ENCODE data around the gene C1GALT1. TPM values are rescaled to one million over a fixed set of nuclear protein-coding genes. Genes with fewer than 3 reads are reported as not detected.

C1GALT1 gene
- total RNA-seq, 1 experiment from 2014 or later: 54.5 TPM

DNA sequence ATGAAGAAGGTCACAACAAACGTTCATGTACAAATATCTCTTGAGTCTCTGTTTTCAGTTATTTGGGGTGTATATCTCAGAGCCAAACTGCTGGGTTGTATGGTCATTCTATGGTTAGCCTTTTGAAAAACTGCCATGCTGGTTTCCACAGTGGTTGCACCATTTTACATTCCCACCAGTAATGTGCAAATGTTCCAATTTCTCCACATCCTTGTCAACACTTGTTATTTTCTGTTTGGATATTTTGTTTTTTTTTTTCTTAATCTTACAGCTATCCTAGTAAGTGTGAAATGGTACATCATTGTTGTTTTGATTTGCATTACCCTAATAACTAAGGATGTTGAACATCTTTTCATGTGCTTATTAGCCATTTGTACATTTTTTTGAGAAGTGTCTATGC lies 13.0 kb upstream of the C1GALT1 start:
- intact Hi-C loops (cut with micrococcal nuclease; ENCODE audit: unreplicated experiment) (no loop called here), in situ Hi-C loops (cut with HindIII; ENCODE audit: low pct_unique_long_range_greater_than_20kb, low sequenced_read_pairs) (no loop called here)
- no peak for DNase-seq (ENCODE audit: low read depth, low spot score)
- BruUV-seq (replicated peaks): no TSS peak
- Histone ChIP-seq H3K36me3 (ENCODE audit: control insufficient read depth, insufficient read depth, low read length) (no peaks in the 10 kb centered on the region), H3K9me3 (ENCODE audit: control insufficient read depth, insufficient read depth, low read depth, low read length) (peaks cover 11% of the 10 kb centered on the region; the same call in 1 of the 2 replicates), H3K27ac (ENCODE audit: low read length) (no peak overlapping the region), H3K4me3 (ENCODE audit: low read depth in 2 of 2, low read length in 2 of 2) (no peak overlapping the region), H3K4me1 (ENCODE audit: control insufficient read depth, insufficient read depth, low read length) (no peaks in the 10 kb centered on the region), H3K27me3 (ENCODE audit: control insufficient read depth, insufficient read depth, low read length) (no peaks in the 10 kb centered on the region)
- ATAC-seq: no peak
- TF ChIP-seq SIN3A (IDR thresholded peaks at IDR 0.05; ENCODE audit: borderline replicate concordance, insufficient read depth, low read depth, low read length): no peak
- TF ChIP-seq POLR2AphosphoS5 (IDR thresholded peaks at IDR 0.05; ENCODE audit: low read depth, low read length): no peak
- TF ChIP-seq REST (IDR thresholded peaks at IDR 0.05; ENCODE audit: insufficient read depth in 1 of 2, low read depth in 2 of 2, low read length in 1 of 2): no peak
- TF ChIP-seq CTCF (IDR thresholded peaks at IDR 0.05): no peak
- TF ChIP-seq TCF7L2 (IDR thresholded peaks at IDR 0.05; ENCODE audit: low read depth, low read length): no peak
- ChIA-PET CTCF (no interaction called here), POLR2A (no interaction called here)

DNA sequence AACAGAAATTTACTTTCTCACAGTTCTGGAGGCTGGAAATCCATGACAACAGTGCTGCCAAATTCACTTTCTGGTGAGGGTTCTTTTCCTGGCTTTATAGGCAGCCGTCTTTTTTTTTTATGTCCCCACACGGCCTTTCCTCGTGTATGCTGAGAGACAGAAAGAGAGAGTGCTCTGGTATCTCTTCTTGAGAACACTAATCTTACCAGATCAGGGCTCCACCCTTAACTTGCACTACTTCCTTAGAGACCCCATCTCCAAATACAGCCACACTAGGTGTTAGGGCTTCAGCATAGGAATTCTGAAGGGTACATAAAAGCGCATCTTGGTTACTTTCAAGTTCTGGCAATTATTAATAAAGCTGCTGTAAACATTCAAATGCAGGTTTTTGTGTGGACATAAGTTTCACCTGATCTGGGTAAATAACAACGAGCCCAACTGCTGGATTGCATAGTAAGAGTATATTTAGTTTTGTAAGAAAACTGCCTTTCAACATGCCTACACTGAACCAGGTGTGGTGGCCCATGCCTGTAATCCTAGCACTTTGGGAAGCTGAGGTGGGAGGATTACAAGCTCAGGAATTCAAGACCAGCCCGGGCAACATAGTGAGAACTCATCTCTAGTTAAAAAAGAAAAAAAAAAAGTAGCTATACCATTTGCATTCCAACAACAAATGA lies 8.2 kb upstream of the C1GALT1 start:
- no peak for ATAC-seq
- intact Hi-C loops (cut with micrococcal nuclease; ENCODE audit: unreplicated experiment) (no loop called here), in situ Hi-C loops (cut with HindIII; ENCODE audit: low pct_unique_long_range_greater_than_20kb, low sequenced_read_pairs) (no loop called here)
- DNase-seq (ENCODE audit: low read depth, low spot score): no peak
- ChIA-PET POLR2A (no interaction called here), CTCF (no interaction called here)
- TF ChIP-seq SIN3A (IDR thresholded peaks at IDR 0.05; ENCODE audit: borderline replicate concordance, insufficient read depth, low read depth, low read length) (no peak), TCF7L2 (IDR thresholded peaks at IDR 0.05; ENCODE audit: low read depth, low read length) (no peak), POLR2AphosphoS5 (IDR thresholded peaks at IDR 0.05; ENCODE audit: low read depth, low read length) (no peak), CTCF (IDR thresholded peaks at IDR 0.05) (no peak), REST (IDR thresholded peaks at IDR 0.05; ENCODE audit: insufficient read depth in 1 of 2, low read depth in 2 of 2, low read length in 1 of 2) (no peak)
- Histone ChIP-seq H3K4me3 (ENCODE audit: low read depth in 2 of 2, low read length in 2 of 2) (no peak overlapping the region), H3K36me3 (ENCODE audit: control insufficient read depth, insufficient read depth, low read length) (no peaks in the 10 kb centered on the region), H3K27ac (ENCODE audit: low read length) (no peak overlapping the region), H3K9me3 (ENCODE audit: control insufficient read depth, insufficient read depth, low read depth, low read length) (peaks cover 11% of the 10 kb centered on the region; the same call in 1 of the 2 replicates), H3K27me3 (ENCODE audit: control insufficient read depth, insufficient read depth, low read length) (no peaks in the 10 kb centered on the region), H3K4me1 (ENCODE audit: control insufficient read depth, insufficient read depth, low read length) (0 out of 2 replicates have a peak, but pooled peaks cover 3% of the 10 kb centered on the region)
- BruUV-seq (replicated peaks): no TSS peak
